Osteoblast (primary cell): Measurements from ENCODE around the gene FAM111B. TPM values are rescaled to one million over a fixed set of nuclear protein-coding genes. Genes with fewer than 3 reads are reported as not detected.
"Not testable (repeated sequence)": the region's sequence is repeated elsewhere in the genome, so short reads cannot be mapped to it uniquely, and the experiment has no call there.

Experiments used
- DNase-seq: peaks from one replicate; pipeline ENCODE4 v3.0.0; 2011; ENCODE audit warnings: low spot score, mixed read lengths; ENCODE audit not compliant: insufficient read length; ENCODE audit errors: missing footprints
- H2AFZ ChIP-seq: 2 replicates; pipeline ENCODE4 v1.6.0; 2011; ENCODE audit warnings: mild to moderate bottlenecking, low read length
- H3K27ac ChIP-seq: 2 replicates; pipeline ENCODE4 v1.5.1; 2011; ENCODE audit warnings: mild to moderate bottlenecking, low read depth, low read length, moderate library complexity
- H3K27me3 ChIP-seq: 2 replicates; pipeline ENCODE4 v1.6.0; 2012; ENCODE audit warnings: mild to moderate bottlenecking, control low read depth, inconsistent platforms, low read length, moderate library complexity; ENCODE audit not compliant: insufficient read depth
- H3K36me3 ChIP-seq: 2 replicates; pipeline ENCODE4 v1.5.1; 2011; ENCODE audit warnings: mild to moderate bottlenecking, low read length, control low read depth, moderate library complexity; ENCODE audit not compliant: insufficient read depth
- H3K4me1 ChIP-seq: 2 replicates; pipeline ENCODE4 v1.5.1; 2011; ENCODE audit warnings: mild to moderate bottlenecking, low read length, control low read depth, moderate library complexity; ENCODE audit not compliant: insufficient read depth
- H3K4me2 ChIP-seq: 2 replicates; pipeline ENCODE4 v1.6.0; 2011; ENCODE audit warnings: mild to moderate bottlenecking, low read length; ENCODE audit not compliant: insufficient read depth
- H3K4me3 ChIP-seq: fragments of 200-600 bp; sonication (generic); 3 replicates; pipeline ENCODE4 v1.5.1; 2012; ENCODE audit warnings: mild to moderate bottlenecking, low read length, inconsistent platforms; ENCODE audit not compliant: insufficient read depth
- H3K79me2 ChIP-seq: 2 replicates; pipeline ENCODE4 v1.6.0; 2012; ENCODE audit warnings: mild to moderate bottlenecking, low read length, control low read depth, inconsistent platforms; ENCODE audit not compliant: insufficient read depth
- H3K9me3 ChIP-seq: 2 replicates; pipeline ENCODE4 v1.5.1; 2011; ENCODE audit warnings: low read depth, low read length, control low read depth
- H4K20me1 ChIP-seq: 2 replicates; pipeline ENCODE4 v1.6.0; 2012; ENCODE audit warnings: mild to moderate bottlenecking, low read length, control low read depth; ENCODE audit not compliant: insufficient read depth
- total RNA-seq: library from RNA; depleted of rRNA; stranded (reverse); fragments of >200 nt; gene quantifications from 2 replicates; pipeline ENCODE4 v1.2.3, GENCODE V29; 2012
- TF ChIP-seq, protein P1 (sequence below): IDR thresholded peaks from 2 replicates; pipeline ENCODE4 v1.5.1; 2011; ENCODE audit warnings: mild to moderate bottlenecking, low read depth, low read length, moderate library complexity; ENCODE audit errors: extremely low read depth

Gene FAM111B
- total RNA-seq, 1 donor = 0.72 TPM

GRCh38 chr11:59078435-59078834, 28.6 kb upstream of the FAM111B start:
- H3K4me3 ChIP-seq = no peak overlapping the region
- no peak overlapping the region for H2AFZ ChIP-seq
- no peaks in the 10 kb centered on the region for H3K9me3 ChIP-seq
- H3K4me1 ChIP-seq = no peaks in the 10 kb centered on the region
- TF ChIP-seq, protein P1, sequence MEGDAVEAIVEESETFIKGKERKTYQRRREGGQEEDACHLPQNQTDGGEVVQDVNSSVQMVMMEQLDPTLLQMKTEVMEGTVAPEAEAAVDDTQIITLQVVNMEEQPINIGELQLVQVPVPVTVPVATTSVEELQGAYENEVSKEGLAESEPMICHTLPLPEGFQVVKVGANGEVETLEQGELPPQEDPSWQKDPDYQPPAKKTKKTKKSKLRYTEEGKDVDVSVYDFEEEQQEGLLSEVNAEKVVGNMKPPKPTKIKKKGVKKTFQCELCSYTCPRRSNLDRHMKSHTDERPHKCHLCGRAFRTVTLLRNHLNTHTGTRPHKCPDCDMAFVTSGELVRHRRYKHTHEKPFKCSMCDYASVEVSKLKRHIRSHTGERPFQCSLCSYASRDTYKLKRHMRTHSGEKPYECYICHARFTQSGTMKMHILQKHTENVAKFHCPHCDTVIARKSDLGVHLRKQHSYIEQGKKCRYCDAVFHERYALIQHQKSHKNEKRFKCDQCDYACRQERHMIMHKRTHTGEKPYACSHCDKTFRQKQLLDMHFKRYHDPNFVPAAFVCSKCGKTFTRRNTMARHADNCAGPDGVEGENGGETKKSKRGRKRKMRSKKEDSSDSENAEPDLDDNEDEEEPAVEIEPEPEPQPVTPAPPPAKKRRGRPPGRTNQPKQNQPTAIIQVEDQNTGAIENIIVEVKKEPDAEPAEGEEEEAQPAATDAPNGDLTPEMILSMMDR = no peak
- H3K27ac ChIP-seq = no peak overlapping the region
- H3K4me2 ChIP-seq = no peak overlapping the region
- H3K27me3 ChIP-seq = no peaks in the 10 kb centered on the region
- DNase-seq = no peak
- no peaks in the 10 kb centered on the region for H3K79me2 ChIP-seq
- H4K20me1 ChIP-seq = no peaks in the 10 kb centered on the region
- no peaks in the 10 kb centered on the region for H3K36me3 ChIP-seq

- no peak overlapping the region for H2AFZ ChIP-seq
- no peaks in the 10 kb centered on the region for H4K20me1 ChIP-seq
- H3K27ac ChIP-seq = no peak overlapping the region
- no peaks in the 10 kb centered on the region for H3K36me3 ChIP-seq
- H3K4me3 ChIP-seq = no peak overlapping the region
- H3K27me3 ChIP-seq = no peaks in the 10 kb centered on the region
- TF ChIP-seq, protein P1 = no peak
- no peak overlapping the region for H3K4me2 ChIP-seq
- H3K9me3 ChIP-seq = no peaks in the 10 kb centered on the region
- DNase-seq = no peak
- no peaks in the 10 kb centered on the region for H3K4me1 ChIP-seq
- no peaks in the 10 kb centered on the region for H3K79me2 ChIP-seq
These were observed 28.0 kb upstream of the FAM111B start for GRCh38 chr11:59079086-59079485.

GRCh38 chr11:59080421-59080820, 26.6 kb upstream of the FAM111B start:
- H4K20me1 ChIP-seq, H3K79me2 ChIP-seq, H3K27me3 ChIP-seq, H3K9me3 ChIP-seq, DNase-seq, H3K4me3 ChIP-seq, H2AFZ ChIP-seq, H3K36me3 ChIP-seq, H3K27ac ChIP-seq, H3K4me1 ChIP-seq, H3K4me2 ChIP-seq: not testable (repeated sequence)

DNA sequence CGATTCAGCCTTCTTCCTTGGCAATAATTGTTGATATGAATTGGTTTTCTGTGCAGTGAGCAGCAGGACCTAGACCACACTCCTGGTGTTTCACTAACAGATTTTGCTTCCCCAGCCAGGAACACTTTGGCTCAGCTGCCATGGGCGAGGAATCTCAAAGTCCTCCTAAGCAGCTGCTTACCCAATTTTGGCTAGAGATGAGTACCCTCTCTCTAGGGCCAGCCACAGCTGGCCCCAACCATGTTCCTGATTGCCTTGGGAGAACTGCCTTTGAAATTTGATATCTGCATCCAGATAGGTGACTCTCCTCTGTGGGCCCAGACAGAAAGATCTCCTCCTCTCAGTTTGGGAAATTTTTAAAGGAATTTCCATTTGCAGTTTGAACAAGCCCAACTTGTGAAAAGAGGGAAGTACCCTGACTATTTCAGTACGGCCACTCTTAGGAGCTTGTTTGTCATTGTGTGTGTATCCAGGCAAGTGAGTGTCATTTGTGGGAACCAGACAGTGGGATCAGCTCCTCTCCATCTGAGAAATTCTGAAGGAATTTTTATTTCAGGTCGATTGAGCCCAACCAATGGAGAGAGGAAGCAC, 25.5 kb upstream of the FAM111B start:
- H3K27ac ChIP-seq = not testable (repeated sequence)

GRCh38 chr11:59086007-59086406, 21.0 kb upstream of the FAM111B start, which contains the start of gene GLYATL1B:
TSS of gene GLYATL1B (plus strand) at chr11:59086307. CDS start at chr11:59086307, 0 bp downstream.
- not testable (repeated sequence) for H3K4me2 ChIP-seq, H3K27me3 ChIP-seq, H3K4me1 ChIP-seq, H3K36me3 ChIP-seq, H2AFZ ChIP-seq, H3K9me3 ChIP-seq, DNase-seq, H4K20me1 ChIP-seq, H3K4me3 ChIP-seq, H3K79me2 ChIP-seq, H3K27ac ChIP-seq

More for the DNA sequence above, 25.5 kb upstream of the FAM111B start:
- H3K4me1 ChIP-seq, H3K27me3 ChIP-seq, H3K9me3 ChIP-seq, H4K20me1 ChIP-seq, H3K36me3 ChIP-seq, H3K4me2 ChIP-seq, DNase-seq, H2AFZ ChIP-seq, H3K4me3 ChIP-seq, H3K79me2 ChIP-seq: not testable (repeated sequence)
